NCI-H2107 treated with DMSO at 0.1 percent for 48 hours (cell line): Measurements from ENCODE around the gene AK3.
A peak's percentile ranks its signal among the peaks of the same experiment; 100 is the strongest.

Experiments
- DNase-seq: peaks from one replicate; lab custom pipeline; 2025; ENCODE audit not compliant: unreplicated experiment; lab: John Stamatoyannopoulos, UW

Gene AK3

DNA sequence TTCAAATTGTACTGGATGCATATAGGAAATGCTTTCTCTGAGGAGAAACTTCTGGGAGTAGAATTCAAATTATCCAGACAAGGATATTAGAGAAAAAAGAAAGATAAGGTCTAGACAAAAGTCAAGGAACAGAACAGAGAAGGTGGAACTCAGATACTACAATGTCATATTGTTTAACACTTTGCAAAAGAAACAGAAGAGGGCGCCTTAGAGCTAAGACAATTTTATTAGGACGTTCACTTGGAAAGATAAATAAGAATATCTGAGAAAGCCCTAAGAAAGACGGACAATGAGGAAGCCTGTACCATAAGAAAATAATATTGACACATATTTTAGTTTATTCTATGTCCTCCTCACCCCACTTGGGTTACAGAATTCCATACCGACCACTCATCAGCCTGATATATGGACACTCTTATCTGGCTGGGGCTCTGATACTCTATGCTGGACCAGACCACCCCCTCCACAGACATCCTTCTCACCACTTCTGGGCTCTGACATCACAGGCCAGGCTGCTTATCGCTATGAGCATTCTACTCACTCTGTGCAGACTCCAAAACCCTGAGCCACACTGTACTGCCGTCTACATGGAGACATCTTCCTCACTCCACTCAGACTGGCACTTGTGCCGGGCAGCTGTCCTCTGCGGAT is 9.1 kb upstream of the AK3 start:
- DNase-seq, result peak; percentile 36

DNA sequence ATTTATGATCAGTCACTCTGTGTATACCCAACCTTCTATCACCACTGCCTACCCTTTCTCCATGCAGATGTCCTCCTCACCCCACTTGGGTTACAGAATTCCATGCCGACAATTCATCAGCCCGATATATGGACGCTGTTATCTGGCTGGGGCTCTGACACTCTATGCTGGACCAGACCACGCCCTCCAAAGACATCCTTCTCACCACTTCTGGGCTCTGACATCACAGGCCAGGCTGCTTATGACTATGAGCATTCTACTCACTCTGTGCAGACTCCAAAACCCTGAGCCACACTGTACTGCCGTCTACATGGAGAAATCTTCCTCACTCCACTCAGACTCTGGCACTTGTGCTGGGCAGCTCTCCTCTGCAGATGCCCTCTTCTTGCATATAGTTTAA is 7.6 kb upstream of the AK3 start:
- DNase-seq, result no peak

DNA sequence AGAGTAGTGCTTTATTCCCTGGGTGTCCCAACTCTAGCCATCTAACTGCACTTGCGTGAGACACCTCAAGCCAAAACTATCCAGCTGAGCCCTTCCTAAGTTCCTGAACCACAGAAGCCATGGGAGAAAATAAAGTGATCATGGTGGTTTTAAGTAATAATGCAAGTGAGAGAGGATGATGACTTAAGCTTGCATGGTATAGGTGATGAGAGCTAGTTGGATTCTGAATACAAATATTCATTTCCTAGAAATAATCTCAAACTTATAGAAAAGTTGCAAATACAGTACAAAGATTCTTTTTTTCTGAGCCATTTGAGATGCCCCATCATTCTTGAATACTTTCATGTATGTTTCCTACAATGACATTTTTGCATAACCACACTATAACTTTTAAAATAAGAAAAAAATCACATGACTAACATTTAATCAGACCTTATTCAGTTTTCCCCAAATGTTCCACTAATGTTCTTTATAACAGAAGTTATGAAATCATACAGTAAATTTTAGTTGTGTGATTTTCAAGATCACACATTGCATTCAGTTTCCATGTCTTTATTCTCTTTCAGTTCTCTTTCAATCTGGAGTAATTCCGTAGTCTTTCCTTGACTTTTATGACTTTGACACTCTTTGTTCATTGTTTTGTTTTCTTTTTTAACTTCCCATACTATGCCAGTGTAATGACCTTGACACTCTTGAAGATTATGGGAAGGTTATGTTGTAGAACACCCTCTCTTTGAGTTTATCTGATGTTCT is 5.5 kb upstream of the AK3 start:
- DNase-seq, result no peak

DNA sequence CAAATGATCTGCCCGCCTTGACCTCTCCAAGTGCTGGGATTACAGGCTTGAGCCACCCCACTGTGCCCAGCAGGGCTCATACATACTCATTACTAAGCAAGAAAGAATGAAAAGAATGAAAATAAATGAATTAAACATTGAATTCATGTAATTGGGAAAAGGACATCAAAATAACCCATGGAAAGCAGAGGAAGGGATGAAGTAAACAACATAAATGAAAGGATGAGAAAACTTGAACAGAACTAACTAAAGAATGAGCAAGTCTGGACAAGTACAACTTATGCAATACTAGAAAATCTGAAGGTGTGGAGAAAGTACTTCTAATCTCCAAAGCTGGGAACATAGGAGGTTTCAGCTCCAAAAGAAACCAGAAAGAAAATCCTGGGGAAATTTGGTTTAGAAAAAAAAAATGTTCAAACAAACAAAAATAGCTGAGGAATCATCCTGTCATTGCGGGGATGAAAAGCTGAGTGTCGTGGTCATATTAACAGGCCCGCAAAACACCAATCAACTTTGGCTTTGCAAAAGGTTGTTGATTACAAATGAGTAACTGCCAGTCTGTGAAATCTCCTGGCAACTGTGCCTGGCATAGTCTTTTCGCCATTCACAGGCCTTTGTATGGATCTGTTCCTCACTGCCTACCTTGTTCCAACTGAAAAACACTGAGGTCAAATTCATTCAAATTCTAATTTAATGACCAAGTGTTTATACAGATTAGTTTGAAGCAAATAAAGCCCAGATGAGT is 2.3 kb upstream of the AK3 start:
- no peak for DNase-seq

- no peak for DNase-seq
Measured at GRCh38 chr9:4742246-4742645, 1.2 kb upstream of the AK3 start.

DNA sequence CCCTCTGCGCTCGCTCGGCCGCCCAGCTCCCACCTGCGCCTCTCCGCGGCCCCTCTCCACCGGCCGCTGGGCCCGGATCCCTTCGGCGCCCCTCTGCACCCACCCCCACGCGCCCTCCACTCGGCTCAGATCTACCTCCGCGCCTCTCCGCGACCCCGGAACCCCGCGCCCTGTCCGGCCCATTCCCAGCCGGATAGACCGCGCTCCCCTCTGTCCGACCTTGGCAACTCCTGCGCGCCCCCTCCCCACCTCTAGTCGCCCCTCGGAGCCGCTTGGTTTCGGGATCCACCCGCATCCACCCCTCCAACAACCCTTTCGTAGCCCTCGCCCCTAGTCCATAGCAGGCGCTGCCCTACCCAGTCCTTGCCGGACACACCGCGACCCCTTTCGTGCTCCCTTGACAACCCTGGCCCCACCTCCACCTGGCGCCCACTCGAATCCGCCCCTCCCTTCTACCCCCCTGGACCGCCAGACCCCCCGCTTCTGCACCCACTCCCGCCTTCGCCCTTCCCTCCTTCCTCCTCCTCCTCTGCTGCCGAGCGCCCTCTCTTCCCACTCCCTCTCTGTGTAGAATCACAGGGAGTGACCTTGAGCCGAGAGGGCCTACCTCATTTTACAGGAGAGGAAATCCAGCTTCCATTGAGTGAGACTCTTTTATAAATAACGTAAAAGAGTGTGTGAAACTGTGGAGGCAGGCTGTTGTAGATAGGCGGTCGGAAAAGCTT is 525 bp upstream of the AK3 start:
- DNase-seq, result peak; percentile 23

- DNase-seq, result peak; percentile 37
Measured at GRCh38 chr9:4740388-4740637, 689 bp downstream of the AK3 start.

GRCh38 chr9:4739587-4740387 is 1.2 kb downstream of the AK3 start:
- no peak for DNase-seq

GRCh38 chr9:4738866-4739586 is 2.0 kb downstream of the AK3 start:
- DNase-seq, result peak; percentile 14

DNA sequence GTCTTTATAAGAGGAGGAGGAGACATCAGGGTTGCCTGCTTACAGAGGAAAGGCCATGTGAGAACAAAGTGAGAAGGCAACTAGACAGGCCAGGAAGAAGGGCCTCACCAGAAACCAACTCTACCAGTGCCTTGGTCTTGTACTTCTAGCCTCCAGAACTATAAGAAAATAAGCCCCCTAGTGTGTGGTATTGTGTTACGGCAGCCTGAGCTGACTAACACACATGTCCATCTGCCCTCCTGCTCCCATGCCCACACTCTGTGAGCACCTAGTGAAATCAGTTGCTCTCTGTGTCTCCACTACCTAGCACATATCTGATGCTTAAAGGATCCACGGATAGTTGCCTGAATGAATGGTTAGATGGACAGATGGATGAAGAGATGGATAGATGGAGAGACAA is 6.9 kb downstream of the AK3 start:
- DNase-seq, result no peak

DNA sequence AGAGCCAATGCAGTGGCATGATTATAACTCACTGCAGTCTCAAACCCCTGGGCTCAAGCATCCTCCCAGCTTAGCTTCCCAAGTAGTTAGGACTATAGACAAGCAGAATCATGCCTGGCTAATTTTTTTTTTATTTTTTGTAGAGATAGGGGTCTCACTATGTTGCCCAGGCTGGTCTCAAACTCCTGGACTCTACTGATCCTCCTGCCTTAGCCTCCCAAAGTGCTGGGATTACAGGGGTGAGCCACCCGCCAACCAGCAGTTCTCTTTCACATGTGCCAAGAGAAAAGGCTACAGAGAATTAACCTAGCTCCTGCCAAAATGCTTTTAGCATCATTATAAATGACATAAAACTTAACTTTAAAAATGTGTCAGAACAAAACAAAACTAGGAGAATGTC is 8.1 kb downstream of the AK3 start:
- DNase-seq, result no peak

DNA sequence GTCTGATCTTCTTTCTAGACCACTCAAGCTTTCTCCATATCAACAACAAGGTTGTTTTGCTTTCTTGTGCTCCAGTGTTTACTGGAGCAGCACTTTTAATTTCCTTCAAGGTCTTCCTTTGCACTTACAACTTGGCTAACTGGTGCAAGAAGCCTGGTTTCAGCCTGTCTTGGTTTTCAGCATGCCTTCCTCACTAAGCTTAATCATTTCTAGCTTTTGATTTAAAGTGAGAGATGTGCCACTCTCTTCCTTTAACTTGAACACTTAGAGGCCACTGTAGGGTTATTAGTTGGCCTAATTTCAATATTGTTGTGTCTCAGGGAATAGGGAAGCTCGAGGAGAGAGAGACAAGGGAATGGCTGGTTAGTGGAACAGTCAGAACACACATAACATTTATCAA is 13.4 kb downstream of the AK3 start:
- no peak for DNase-seq

- no peak for DNase-seq
Measured at GRCh38 chr9:4725706-4726442, 15.1 kb downstream of the AK3 start.

GRCh38 chr9:4721736-4722135 is 19.3 kb downstream of the AK3 start:
- DNase-seq, result no peak

GRCh38 chr9:4718911-4719310 is 22.1 kb downstream of the AK3 start:
- no peak for DNase-seq

- no peak for DNase-seq
Measured at GRCh38 chr9:4717815-4718214, 23.2 kb downstream of the AK3 start.

- DNase-seq, result no peak
Measured at GRCh38 chr9:4716163-4716562, 24.8 kb downstream of the AK3 start.

- peak; percentile 53 for DNase-seq
Measured at GRCh38 chr9:4714266-4715016, 26.6 kb downstream of the AK3 start.

- DNase-seq, result no peak
Measured at GRCh38 chr9:4713849-4714248, 27.2 kb downstream of the AK3 start.
